ENCODE results near the gene CT45A8.
"Not testable (repeated sequence)": the region's sequence is repeated elsewhere in the genome, so short reads cannot be mapped to it uniquely, and the experiment has no call there.

CT45A8 gene

DNA sequence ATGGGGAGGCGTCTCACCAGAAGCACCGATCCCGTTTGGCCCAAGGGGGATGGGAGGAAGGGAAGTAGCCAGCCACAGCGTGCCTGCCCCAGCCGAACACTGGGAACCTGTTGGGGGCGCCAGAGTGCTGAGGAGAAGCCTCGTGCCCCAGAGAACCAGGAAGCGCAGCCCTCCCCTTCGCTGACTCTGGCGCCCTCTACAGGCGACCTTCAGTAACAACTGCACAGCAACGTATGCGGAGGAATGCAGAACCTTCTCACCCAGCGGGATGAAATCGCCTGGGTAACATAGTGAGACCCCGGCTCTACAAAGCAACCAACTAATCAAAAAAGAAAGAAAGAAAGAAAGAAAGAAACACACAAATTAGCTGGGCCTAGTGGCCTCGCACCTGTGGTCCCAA, at the start of gene CT45A8:
CT45A8 (minus strand) TSS at position 101 of the 400 bp plus-strand sequence. CDS start 3,755 bp downstream, outside the sequence.
- CTCF ChIA-PET, result not testable (repeated sequence)

DNA sequence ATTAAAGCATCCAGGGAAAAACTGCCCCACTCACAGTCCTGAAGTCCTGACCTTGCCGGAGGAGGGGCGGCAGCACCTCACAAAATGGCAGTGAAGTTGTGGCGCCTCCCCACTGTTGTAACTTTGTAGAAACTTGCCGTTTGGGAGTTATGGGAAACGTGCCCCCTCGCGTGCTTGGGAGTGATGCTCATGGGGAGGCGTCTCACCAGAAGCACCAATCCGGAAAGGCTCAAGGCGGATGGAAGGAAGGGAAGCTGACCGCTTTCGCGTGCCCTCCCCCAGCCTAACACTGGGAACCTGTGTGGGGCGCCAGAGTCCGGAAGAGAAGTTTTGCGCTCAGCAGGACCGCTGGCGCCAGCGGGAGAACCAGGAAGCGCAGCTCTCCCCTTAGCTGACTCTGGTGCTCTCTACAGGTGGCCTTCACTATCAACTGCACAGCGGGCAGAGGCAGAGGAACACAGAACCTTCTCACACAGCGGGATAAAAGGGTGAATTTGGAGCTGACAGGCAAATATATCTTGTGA, 39.0 kb upstream of the CT45A8 start, which contains the start of the genes CT45A10 and SAGE1:
CT45A10 (minus strand) TSS at position 151 of the 524 bp plus-strand sequence. CDS start 8,100 bp downstream, outside the sequence.
SAGE1 (plus strand) TSS at position 423 of the 524 bp plus-strand sequence. CDS start 2,527 bp downstream, outside the sequence.
- no peaks in the 10 kb centered on the region for H3K9me3 ChIP-seq (ENCODE audit: control insufficient read depth, insufficient read depth, low read depth, low read length)
- H3K36me3 ChIP-seq (ENCODE audit: control insufficient read depth in 2 of 2, insufficient read depth in 1 of 2, low read length in 2 of 2), result no peaks in the 10 kb centered on the region
- ChIA-PET CTCF (no interaction called here), POLR2A (no interaction called here)
- no peak within 1 kb of the TSS for H3K27ac ChIP-seq (ENCODE audit: extremely low read depth, low read depth, low read length)
- no peaks in the 10 kb centered on the region for H3K4me1 ChIP-seq (ENCODE audit: control insufficient read depth, insufficient read depth, low read length)
- TF ChIP-seq KLF17 (tag by site-specific recombination; IDR thresholded peaks at IDR 0.05) (no peak), ZNF76 (tag by site-specific recombination; IDR thresholded peaks at IDR 0.05; ENCODE audit: borderline replicate concordance, low read depth) (no peak), ZNF704 (tag by site-specific recombination; IDR thresholded peaks at IDR 0.05) (no peak), ZSCAN18 (tag by site-specific recombination; IDR thresholded peaks at IDR 0.05) (no peak), ZNF239 (tag by site-specific recombination; IDR thresholded peaks at IDR 0.05) (no peak), SP7 (tag by site-specific recombination; IDR thresholded peaks at IDR 0.05) (no peak), ZBTB7A (tag by site-specific recombination; IDR thresholded peaks at IDR 0.05; ENCODE audit: low read depth) (no peak), OVOL3 (tag by site-specific recombination; IDR thresholded peaks at IDR 0.05) (no peak), ZNF629 (tag by site-specific recombination; IDR thresholded peaks at IDR 0.05) (no peak), ZBTB44 (tag by site-specific recombination; IDR thresholded peaks at IDR 0.05) (no peak), ZNF791 (tag by site-specific recombination; IDR thresholded peaks at IDR 0.05) (no peak), TSHZ1 (tag by site-specific recombination; IDR thresholded peaks at IDR 0.05; ENCODE audit: borderline replicate concordance) (no peak), ZNF548 (tag by site-specific recombination; IDR thresholded peaks at IDR 0.05) (no peak)
- H3K4me3 ChIP-seq (ENCODE audit: low read depth, low read length), result no peak within 1 kb of the TSS

More for the DNA sequence above, at the start of gene CT45A8:
- H3K27ac ChIP-seq (ENCODE audit: extremely low read depth, low read depth, low read length); H3K36me3 ChIP-seq (ENCODE audit: control insufficient read depth in 2 of 2, insufficient read depth in 1 of 2, low read length in 2 of 2); H3K9me3 ChIP-seq (ENCODE audit: control insufficient read depth, insufficient read depth, low read depth, low read length); H3K4me1 ChIP-seq (ENCODE audit: control insufficient read depth, insufficient read depth, low read length); POLR2A ChIA-PET; H3K4me3 ChIP-seq (ENCODE audit: low read depth, low read length): not testable (repeated sequence)
